HCT116 (cell line): ENCODE results near the gene ALDH4A1. TPM values are rescaled to one million over a fixed set of nuclear protein-coding genes. Genes with fewer than 3 reads are reported as not detected.

Experiments
- ATAC-seq: fragments of 200-7000 bp; cut with Tn5 transposase; 2 replicates; pipeline ENCODE4 v1.9.1; 2020; ENCODE audit warnings: mild to moderate bottlenecking, moderate library complexity
- BruUV-seq: library from RNA; stranded (reverse); fragments of 400-500 nt; replicated peaks from 2 replicates; lab custom pipeline; 2021; lab: Mats Ljungman, UMichigan
- CTCF ChIA-PET: fragments of 300-600 bp; sonication (Branson Sonifier 250); formaldehyde crosslinking; loops from one replicate; lab custom pipeline; 2021; ENCODE audit warnings: antibody characterized with exemption; lab: Charles Lee
- POLR2A ChIA-PET: fragments of 300-600, 350-600 bp; sonication (Branson Sonifier 250); formaldehyde crosslinking; loops from one replicate; lab custom pipeline; 2021; ENCODE audit warnings: antibody characterized with exemption; lab: Charles Lee
- RAD21 ChIA-PET, 2 experiments: fragments of 300-600 bp; sonication (Branson Sonifier 250); formaldehyde crosslinking; loops; one replicate each; lab custom pipeline; 2023; ENCODE audit warnings: low total read pairs in 2 of 2; ENCODE audit not compliant: uncharacterized antibody in 2 of 2, unreplicated experiment in 2 of 2, low non-redundant PET in 1 of 2; lab: Charles Lee
- DNase-seq: peaks from one replicate; pipeline ENCODE4 v3.0.0-alpha.2; 2010; ENCODE audit warnings: low read depth, low spot score
- H2AFZ ChIP-seq: fragments of 200-600 bp; shearing (Covaris generic), sonication (generic); 2 replicates; pipeline ENCODE4 v1.6.1; 2017; ENCODE audit warnings: low read depth, mixed run types, mixed read lengths, antibody characterized with exemption, low read length; ENCODE audit not compliant: poor library complexity, severe bottlenecking
- H3K27ac ChIP-seq: 2 replicates; pipeline ENCODE4 v1.5.1; 2012; ENCODE audit warnings: low read depth, low read length
- H3K27me3 ChIP-seq: fragments of 200-600 bp; sonication (generic); 2 replicates; pipeline ENCODE4 v1.6.1; 2016; ENCODE audit warnings: mixed run types, low read length, mixed read lengths; ENCODE audit not compliant: insufficient read depth
- H3K36me3 ChIP-seq, 2 experiments: fragments of 200-500 bp in 1 of 2; fragments of 200-600 bp in 1 of 2; sonication (Bioruptor generic) in 1 of 2; sonication (generic) in 1 of 2; 2 replicates each; pipeline versions ENCODE4 v1.5.1 to v1.6.1; 2014 to 2016; ENCODE audit warnings: low read length in 2 of 2, inconsistent platforms in 1 of 2, mixed read lengths in 1 of 2, mixed run types in 1 of 2; ENCODE audit not compliant: insufficient read depth in 2 of 2, control insufficient read depth in 1 of 2
- H3K4me1 ChIP-seq, 2 experiments: fragments of 200-600 bp in 1 of 2; sonication (generic) in 1 of 2; 2 replicates each; pipeline versions ENCODE4 v1.5.1 to v1.6.1; 2012 to 2017; ENCODE audit warnings: low read length in 2 of 2, inconsistent platforms in 1 of 2, mild to moderate bottlenecking in 1 of 2, mixed read lengths in 1 of 2, mixed run types in 1 of 2, moderate library complexity in 1 of 2; ENCODE audit not compliant: insufficient read depth in 2 of 2, control insufficient read depth in 1 of 2
- H3K4me2 ChIP-seq: fragments of 200-600 bp; sonication (generic); 2 replicates; pipeline ENCODE4 v1.6.1; 2017; ENCODE audit warnings: mixed run types, low read length, mixed read lengths
- H3K4me3 ChIP-seq, 2 experiments: fragments of 200-600 bp in 1 of 2; sonication (generic) in 1 of 2; replicated peaks in 1 of 2; 2 replicates each; pipeline ENCODE4 v1.5.1; 2011 to 2016; ENCODE audit warnings: low read length in 2 of 2, control low read depth in 1 of 2, low read depth in 1 of 2, mild to moderate bottlenecking in 1 of 2, mixed read lengths in 1 of 2, mixed run types in 1 of 2
- H3K79me2 ChIP-seq: fragments of 200-600 bp; sonication (generic); 2 replicates; pipeline ENCODE4 v1.6.1; 2017; ENCODE audit warnings: mild to moderate bottlenecking, mixed run types, low read length, moderate library complexity, mixed read lengths; ENCODE audit not compliant: insufficient read depth
- H3K9ac ChIP-seq: fragments of 200-600 bp; sonication (generic); 2 replicates; pipeline ENCODE4 v1.6.1; 2016; ENCODE audit warnings: low read length, mixed read lengths
- H3K9me2 ChIP-seq: fragments of 200-600 bp; sonication (generic), shearing (Covaris generic); 2 replicates; pipeline ENCODE4 v1.6.1; 2017; ENCODE audit warnings: mixed run types, mild to moderate bottlenecking, moderate library complexity; ENCODE audit not compliant: insufficient read depth
- H3K9me3 ChIP-seq, 2 experiments: fragments of 200-500 bp in 1 of 2; fragments of 200-600 bp in 1 of 2; sonication (Bioruptor generic) in 1 of 2; sonication (generic) in 1 of 2; 2 replicates each; pipeline ENCODE4 v1.6.1; 2014 to 2017; ENCODE audit warnings: low read length in 2 of 2, mixed read lengths in 2 of 2, inconsistent platforms in 1 of 2, low read depth in 1 of 2, mild to moderate bottlenecking in 1 of 2, mixed run types in 1 of 2, moderate library complexity in 1 of 2; ENCODE audit not compliant: control insufficient read depth in 1 of 2, insufficient read depth in 1 of 2
- H4K20me1 ChIP-seq: fragments of 200-600 bp; sonication (generic), shearing (Covaris generic); 2 replicates; pipeline ENCODE4 v1.6.1; 2017; ENCODE audit warnings: mixed run types, mild to moderate bottlenecking, moderate library complexity; ENCODE audit not compliant: insufficient read depth
- CBX3 ChIP-seq: IDR thresholded peaks from 2 replicates; pipeline ENCODE4 v1.6.1; 2012; ENCODE audit warnings: low read depth
- CTCF ChIP-seq, 3 experiments: fragments of 200-600 bp in 1 of 3; sonication (generic) in 1 of 3; IDR thresholded peaks in 2 of 3; conservative IDR thresholded peaks in 1 of 3; 2 replicates each; pipeline ENCODE4 v1.5.1; 2012 to 2017; ENCODE audit warnings: low read depth in 2 of 3, low read length in 2 of 3, antibody characterized with exemption in 1 of 3, borderline replicate concordance in 1 of 3, control low read depth in 1 of 3, mild to moderate bottlenecking in 1 of 3, mixed read lengths in 1 of 3, mixed run types in 1 of 3, moderate library complexity in 1 of 3; ENCODE audit not compliant: insufficient read depth in 1 of 3
- EGR1 ChIP-seq: IDR thresholded peaks from 2 replicates; pipeline ENCODE4 v1.6.1; 2012; ENCODE audit warnings: low read depth
- EZH2 ChIP-seq: fragments of 200-600 bp; sonication (generic); IDR thresholded peaks from 2 replicates; pipeline ENCODE4 v1.6.1; 2017; ENCODE audit warnings: antibody characterized with exemption, mixed run types
- EZH2phosphoT487 ChIP-seq: fragments of 200-600 bp; IDR thresholded peaks from 2 replicates; pipeline ENCODE4 v1.6.1; 2018; ENCODE audit warnings: antibody characterized with exemption, borderline replicate concordance
- JUND ChIP-seq: IDR thresholded peaks from 2 replicates; pipeline ENCODE4 v1.6.1; 2012
- RAD21 ChIP-seq: IDR thresholded peaks from 2 replicates; pipeline ENCODE4 v1.6.1; 2012; ENCODE audit warnings: low read depth, mild to moderate bottlenecking
- REST ChIP-seq: IDR thresholded peaks from 2 replicates; pipeline ENCODE4 v1.6.1; 2012; ENCODE audit warnings: low read depth
- SP1 ChIP-seq: IDR thresholded peaks from 2 replicates; pipeline ENCODE4 v1.6.1; 2012; ENCODE audit warnings: low read depth
- TCF7L2 ChIP-seq: IDR thresholded peaks from 2 replicates; pipeline ENCODE4 v1.7.0; 2011; ENCODE audit warnings: borderline replicate concordance, inconsistent platforms; ENCODE audit not compliant: insufficient read depth, insufficient read length; ENCODE audit errors: extremely low read depth
- ZBTB33 ChIP-seq: IDR thresholded peaks from 2 replicates; pipeline ENCODE4 v1.6.1; 2011; ENCODE audit warnings: mild to moderate bottlenecking, low read length, moderate library complexity; ENCODE audit not compliant: insufficient replicate concordance; ENCODE audit errors: extremely low read depth
- ZFX ChIP-seq: fragments of 450-650 bp; IDR thresholded peaks from 2 replicates; pipeline ENCODE4 v1.6.1; 2017
- intact Hi-C: fragments of 100-400 bp; cut with micrococcal nuclease; formaldehyde crosslinking; loops from 2 replicates; pipeline ENCODE4 v1.10.0; 2022
- total RNA-seq: library from RNA; stranded (reverse); gene quantifications from one replicate; pipeline ENCODE4 v1.2.1, GENCODE V29; 2021; ENCODE audit not compliant: unreplicated experiment

Gene ALDH4A1
- total RNA-seq, 1 experiment from 2014 or later, result 12.6 TPM

GRCh38 chr1:18940303-18941020 is 38.1 kb upstream of the ALDH4A1 start:
- Histone ChIP-seq H3K27ac (no peak overlapping the region), H3K4me3 (no peak overlapping the region), H3K9me2 (no peaks in the 10 kb centered on the region), H3K9me3 (no peaks in the 10 kb centered on the region), H3K36me3 (no peaks in the 10 kb centered on the region), H3K9ac (no peak overlapping the region), H3K79me2 (peaks cover 93% of the 10 kb centered on the region), H3K27me3 (no peaks in the 10 kb centered on the region), H3K4me1 (peaks cover 18 to 54% of the 10 kb centered on the region in 2 experiments; a peak in 3 of 4 replicates), H3K4me2 (no peak overlapping the region), H2AFZ (no peak overlapping the region), H4K20me1 (peaks cover 4% of the 10 kb centered on the region; the same call in 1 of the 2 replicates)
- TF ChIP-seq SP1, result no peak
- no peak for TF ChIP-seq EZH2
- no peak for TF ChIP-seq CTCF (IDR thresholded peaks at IDR 0.05 in 2 of 3, conservative IDR thresholded peaks at IDR 0.05 in 1 of 3; ENCODE audit: borderline replicate concordance in 1 of 3, insufficient read depth in 1 of 3, low read depth in 2 of 3, low read length in 2 of 3)
- TF ChIP-seq EGR1, result no peak
- TF ChIP-seq JUND, result no peak
- TF ChIP-seq ZBTB33, result no peak
- no peak for TF ChIP-seq REST
- TF ChIP-seq TCF7L2, result no peak
- no peak for TF ChIP-seq RAD21
- no peak for TF ChIP-seq EZH2phosphoT487
- TF ChIP-seq CBX3, result no peak
- TF ChIP-seq ZFX, result no peak
- no TSS peak for BruUV-seq
- RAD21 ChIA-PET, result no interaction called here
- no peak for ATAC-seq
- DNase-seq, result no peak
- POLR2A ChIA-PET, result interaction anchor here (0.8 to 3.2 kb wide), 3 partner anchors 13 to 19 kb away, joined by 3 to 13 read pairs (median 3); no protein-coding TSS in a partner anchor
- CTCF ChIA-PET, result interaction anchor here (1.3 kb wide), 1 partner anchor 28 kb away, joined by 3 read pairs; no protein-coding TSS in a partner anchor
- intact Hi-C loops, result no loop called here
